Testis (tissue), 3 donors: ENCODE measurements around the gene GAA. TPM values are rescaled to one million over a fixed set of nuclear protein-coding genes. Genes with fewer than 3 reads are reported as not detected.

Source experiments
- DNase-seq: peaks from one replicate; pipeline ENCODE4 v3.0.0-alpha.2; 2019
- H3K27ac ChIP-seq, 2 donors: fragments of 200-600 bp; sonication (generic); one replicate each; pipeline ENCODE4 v1.5.1; 2019
- H3K27me3 ChIP-seq: fragments of 200-600 bp; sonication (generic); one replicate; pipeline ENCODE4 v1.5.1; 2019
- H3K36me3 ChIP-seq: fragments of 200-600 bp; sonication (generic); one replicate; pipeline ENCODE4 v1.5.1; 2017; ENCODE audit warnings: low read depth; ENCODE audit errors: missing control alignments
- H3K4me1 ChIP-seq: fragments of 200-600 bp; sonication (generic); one replicate; pipeline ENCODE4 v1.5.1; 2019
- H3K4me3 ChIP-seq, 2 donors: fragments of 200-600 bp; sonication (generic); one replicate each; pipeline ENCODE4 v1.5.1; 2017 to 2019
- H3K9me3 ChIP-seq: fragments of 200-600 bp; sonication (generic); one replicate; pipeline ENCODE4 v1.5.1; 2017
- POLR2A ChIP-seq: fragments of 450-650 bp; IDR thresholded peaks from one replicate; pipeline ENCODE4 v1.6.1; 2017; ENCODE audit warnings: antibody characterized with exemption, mild to moderate bottlenecking, moderate library complexity
- WGBS, 2 donors: methylation state at CpG; one replicate each; pipeline ENCODE4 v1.1.5; 2018; 5-methylcytosine and 5-hydroxymethylcytosine counted together
- intact Hi-C: fragments of 100-400 bp; cut with DNase I; formaldehyde crosslinking; loops from one replicate; pipeline ENCODE4 v1.15.1; 2023; ENCODE audit warnings: low total_unique reads
- polyA plus RNA-seq: library from polyadenylated mRNA; stranded (reverse); fragments of 350-450 nt; fragmentation: Illumina TruSeq; extraction: RNeasy Lipid Tissue Mini Kit (QIAGEN cat#74804); gene quantifications from one replicate; pipeline ENCODE4 v1.2.3, GENCODE V29; 2014; ENCODE audit warnings: low read depth, low replicate concordance; ENCODE audit not compliant: insufficient read depth
- total RNA-seq, 2 donors: library from RNA; depleted of rRNA; stranded (reverse); fragments of >200 nt; gene quantifications; one replicate each; pipeline ENCODE4 v1.2.3, GENCODE V29; 2016
- TF ChIP-seq, protein P1 (sequence below), 3 experiments: fragments of 450-650 bp in 2 of 3; fragments of 200-600 bp in 1 of 3; sonication (generic) in 1 of 3; IDR thresholded peaks; one replicate each; pipeline ENCODE4 v1.5.1; 2016 to 2019; ENCODE audit warnings: antibody characterized with exemption in 3 of 3, mild to moderate bottlenecking in 2 of 3, moderate library complexity in 1 of 3

GAA gene
- total and polyA plus RNA-seq, 3 donors from 2014 or later: 155 to 190 (median 166) TPM

DNA sequence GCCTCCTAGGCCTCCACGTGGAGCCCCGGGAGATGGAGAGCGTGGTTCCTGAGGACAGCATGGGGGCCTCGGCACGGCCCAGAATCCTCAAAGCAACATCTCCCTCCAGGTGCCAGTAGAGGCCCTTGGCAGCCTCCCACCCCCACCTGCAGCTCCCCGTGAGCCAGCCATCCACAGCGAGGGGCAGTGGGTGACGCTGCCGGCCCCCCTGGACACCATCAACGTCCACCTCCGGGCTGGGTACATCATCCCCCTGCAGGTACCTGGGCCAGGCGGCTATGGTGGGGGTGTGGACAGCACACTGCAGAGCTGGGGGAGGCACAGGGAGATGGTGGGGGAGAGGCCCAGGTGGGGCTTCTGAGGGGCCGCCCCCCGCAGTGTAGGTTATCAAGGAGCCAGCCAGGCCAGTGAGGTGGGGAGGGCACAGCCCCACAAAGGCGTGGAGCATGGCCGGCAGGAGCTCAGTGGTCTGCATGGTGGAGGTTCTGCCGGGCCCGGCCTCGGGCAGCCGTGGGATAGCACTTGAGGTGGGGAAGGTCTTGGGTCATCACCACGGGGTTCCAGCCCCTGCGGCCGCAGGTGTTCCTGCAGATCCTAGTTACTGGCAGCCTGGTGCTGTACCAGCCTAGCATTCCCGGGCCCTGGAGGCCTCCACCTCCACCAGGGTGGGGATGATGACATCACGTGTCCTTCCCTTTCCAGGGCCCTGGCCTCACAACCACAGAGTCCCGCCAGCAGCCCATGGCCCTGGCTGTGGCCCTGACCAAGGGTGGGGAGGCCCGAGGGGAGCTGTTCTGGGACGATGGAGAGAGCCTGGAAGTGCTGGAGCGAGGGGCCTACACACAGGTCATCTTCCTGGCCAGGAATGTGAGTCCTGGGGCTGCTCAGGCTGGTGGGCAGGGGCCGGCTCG lies 16.4 kb downstream of the GAA start:
- H3K4me1 ChIP-seq: no peaks in the 10 kb centered on the region
- no peak overlapping the region for H3K27ac ChIP-seq
- WGBS, 2 donors: 85 to 86% methylated on average over 8 to 31 of the region's 31 CpGs
- peak; percentile 9 for DNase-seq
- H3K4me3 ChIP-seq: no peak overlapping the region
- TF ChIP-seq, protein P1, sequence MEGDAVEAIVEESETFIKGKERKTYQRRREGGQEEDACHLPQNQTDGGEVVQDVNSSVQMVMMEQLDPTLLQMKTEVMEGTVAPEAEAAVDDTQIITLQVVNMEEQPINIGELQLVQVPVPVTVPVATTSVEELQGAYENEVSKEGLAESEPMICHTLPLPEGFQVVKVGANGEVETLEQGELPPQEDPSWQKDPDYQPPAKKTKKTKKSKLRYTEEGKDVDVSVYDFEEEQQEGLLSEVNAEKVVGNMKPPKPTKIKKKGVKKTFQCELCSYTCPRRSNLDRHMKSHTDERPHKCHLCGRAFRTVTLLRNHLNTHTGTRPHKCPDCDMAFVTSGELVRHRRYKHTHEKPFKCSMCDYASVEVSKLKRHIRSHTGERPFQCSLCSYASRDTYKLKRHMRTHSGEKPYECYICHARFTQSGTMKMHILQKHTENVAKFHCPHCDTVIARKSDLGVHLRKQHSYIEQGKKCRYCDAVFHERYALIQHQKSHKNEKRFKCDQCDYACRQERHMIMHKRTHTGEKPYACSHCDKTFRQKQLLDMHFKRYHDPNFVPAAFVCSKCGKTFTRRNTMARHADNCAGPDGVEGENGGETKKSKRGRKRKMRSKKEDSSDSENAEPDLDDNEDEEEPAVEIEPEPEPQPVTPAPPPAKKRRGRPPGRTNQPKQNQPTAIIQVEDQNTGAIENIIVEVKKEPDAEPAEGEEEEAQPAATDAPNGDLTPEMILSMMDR (IDR thresholded peaks at IDR 0.05): no peak
- TF ChIP-seq POLR2A: no peak
- no peaks in the 10 kb centered on the region for H3K27me3 ChIP-seq
- no peaks in the 10 kb centered on the region for H3K9me3 ChIP-seq
- H3K36me3 ChIP-seq: no peaks in the 10 kb centered on the region
- intact Hi-C loops: no loop called here

DNA sequence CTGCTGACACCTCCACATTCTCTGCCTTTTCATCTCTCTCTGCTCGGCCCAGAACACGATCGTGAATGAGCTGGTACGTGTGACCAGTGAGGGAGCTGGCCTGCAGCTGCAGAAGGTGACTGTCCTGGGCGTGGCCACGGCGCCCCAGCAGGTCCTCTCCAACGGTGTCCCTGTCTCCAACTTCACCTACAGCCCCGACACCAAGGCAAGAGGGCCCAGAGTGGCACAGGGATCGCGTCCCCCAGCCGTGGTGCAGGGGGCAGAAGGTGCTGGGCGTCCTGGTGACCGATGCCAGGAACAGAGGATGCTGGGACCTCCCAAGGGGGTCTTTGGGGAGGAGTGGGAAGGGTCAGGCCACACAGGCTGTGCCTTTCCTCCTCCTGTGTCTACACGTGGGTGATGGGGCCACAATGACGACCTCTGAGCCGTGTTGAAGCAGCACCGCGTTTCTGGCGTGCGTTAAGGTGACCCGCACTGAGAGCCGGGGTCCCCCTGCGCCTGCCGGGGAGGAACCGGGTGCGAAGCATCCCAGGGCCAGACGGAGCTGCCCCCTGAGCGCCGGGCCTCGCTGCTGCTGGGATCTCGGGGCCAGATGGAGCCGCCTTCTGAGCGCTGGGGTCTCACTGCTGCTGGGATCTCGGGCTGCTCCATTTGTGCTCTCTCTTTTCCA lies 17.4 kb downstream of the GAA start:
- TF ChIP-seq, protein P1 (IDR thresholded peaks at IDR 0.05): no peak
- H3K9me3 ChIP-seq: no peaks in the 10 kb centered on the region
- H3K36me3 ChIP-seq: no peaks in the 10 kb centered on the region
- H3K4me1 ChIP-seq: no peaks in the 10 kb centered on the region
- H3K27ac ChIP-seq: no peak overlapping the region
- no peaks in the 10 kb centered on the region for H3K27me3 ChIP-seq
- 90 to 94% methylated on average over 11 to 35 of the region's 35 CpGs for WGBS, 2 donors
- DNase-seq: peak; percentile 4
- intact Hi-C loops: no loop called here
- H3K4me3 ChIP-seq: no peak overlapping the region

DNA sequence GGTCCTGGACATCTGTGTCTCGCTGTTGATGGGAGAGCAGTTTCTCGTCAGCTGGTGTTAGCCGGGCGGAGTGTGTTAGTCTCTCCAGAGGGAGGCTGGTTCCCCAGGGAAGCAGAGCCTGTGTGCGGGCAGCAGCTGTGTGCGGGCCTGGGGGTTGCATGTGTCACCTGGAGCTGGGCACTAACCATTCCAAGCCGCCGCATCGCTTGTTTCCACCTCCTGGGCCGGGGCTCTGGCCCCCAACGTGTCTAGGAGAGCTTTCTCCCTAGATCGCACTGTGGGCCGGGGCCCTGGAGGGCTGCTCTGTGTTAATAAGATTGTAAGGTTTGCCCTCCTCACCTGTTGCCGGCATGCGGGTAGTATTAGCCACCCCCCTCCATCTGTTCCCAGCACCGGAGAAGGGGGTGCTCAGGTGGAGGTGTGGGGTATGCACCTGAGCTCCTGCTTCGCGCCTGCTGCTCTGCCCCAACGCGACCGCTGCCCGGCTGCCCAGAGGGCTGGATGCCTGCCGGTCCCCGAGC lies 17.9 kb downstream of the GAA start:
- no peaks in the 10 kb centered on the region for H3K27me3 ChIP-seq
- no peaks in the 10 kb centered on the region for H3K9me3 ChIP-seq
- no peaks in the 10 kb centered on the region for H3K4me1 ChIP-seq
- intact Hi-C loops: no loop called here
- DNase-seq: peak; percentile 11
- H3K4me3 ChIP-seq: no peak overlapping the region
- 90 to 99% methylated on average over 9 to 24 of the region's 24 CpGs for WGBS, 2 donors
- no peaks in the 10 kb centered on the region for H3K36me3 ChIP-seq
- TF ChIP-seq, protein P1 (IDR thresholded peaks at IDR 0.05): no peak
- no peak for TF ChIP-seq POLR2A
- H3K27ac ChIP-seq: no peak overlapping the region

DNA sequence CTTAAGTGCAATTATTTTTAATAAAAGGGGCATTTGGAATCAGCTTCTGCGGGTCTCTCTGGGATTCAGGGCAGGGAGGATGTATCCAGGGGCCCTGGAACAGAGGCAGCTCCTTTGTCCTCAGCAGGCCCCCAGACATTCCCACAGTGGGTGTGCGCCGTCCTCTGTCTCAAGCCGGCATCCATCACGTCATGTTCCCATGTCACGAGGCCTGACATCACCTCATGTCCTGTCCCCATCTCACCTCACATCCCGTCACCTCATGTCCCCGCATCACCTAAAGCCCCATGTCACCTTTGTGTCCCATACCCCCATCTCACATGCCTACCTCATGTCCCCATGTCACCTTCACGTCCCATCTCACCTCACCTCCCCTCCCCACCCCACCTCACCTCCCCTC lies 18.5 kb downstream of the GAA start:
- TF ChIP-seq, protein P1 (IDR thresholded peaks at IDR 0.05): no peak
- TF ChIP-seq POLR2A: no peak

More for the DNA sequence above, 18.5 kb downstream of the GAA start:
- Histone ChIP-seq H3K27ac (no peak overlapping the region), H3K9me3 (no peaks in the 10 kb centered on the region), H3K36me3 (no peaks in the 10 kb centered on the region), H3K27me3 (no peaks in the 10 kb centered on the region), H3K4me3 (no peak overlapping the region), H3K4me1 (no peaks in the 10 kb centered on the region)
- 89 to 96% methylated on average over 9 of the region's 9 CpGs for WGBS, 2 donors
- no peak for DNase-seq
- intact Hi-C loops: no loop called here
